Right lobe of liver (tissue), 6 donors: ENCODE measurements around the gene UCHL3. TPM values are rescaled to one million over a fixed set of nuclear protein-coding genes. Genes with fewer than 3 reads are reported as not detected.

Source experiments
- ATAC-seq, 4 donors: fragments of 200-7000 bp; cut with Tn5 transposase; one replicate each; pipeline ENCODE4 v1.9.1; 2020; ENCODE audit warnings: mild to moderate bottlenecking in 4 of 4, moderate library complexity in 4 of 4
- DNase-seq, 3 donors: peaks; one replicate each; pipeline ENCODE4 v3.0.0-alpha.2; 2020
- H3K27ac ChIP-seq, 3 donors: fragments of 200-600 bp; one replicate each; pipeline ENCODE4 v1.8.0; 2022
- H3K27me3 ChIP-seq, 2 donors: fragments of 200-600 bp; one replicate each; pipeline ENCODE4 v1.8.0; 2022
- H3K36me3 ChIP-seq, 4 donors: fragments of 200-600 bp; sonication (generic) in 1 of 4; one replicate each; pipeline versions ENCODE4 v1.5.1 to v1.8.0; 2017 to 2022; ENCODE audit warnings: control low read depth in 1 of 4
- H3K4me1 ChIP-seq, 4 donors: fragments of 200-600 bp; sonication (generic) in 1 of 4; one replicate each; pipeline versions ENCODE4 v1.5.1 to v1.8.0; 2017 to 2022; ENCODE audit warnings: control low read depth in 1 of 4
- H3K4me3 ChIP-seq, 3 donors: fragments of 200-600 bp; one replicate each; pipeline ENCODE4 v1.8.0; 2022
- H3K9me3 ChIP-seq, 4 donors: fragments of 200-600 bp; sonication (generic) in 1 of 4; one replicate each; pipeline versions ENCODE4 v1.5.1 to v1.8.0; 2017 to 2022; ENCODE audit warnings: control low read depth in 1 of 4
- CTCF ChIP-seq, 4 donors: fragments of 200-600 bp in 3 of 4; fragments of 450-650 bp in 1 of 4; IDR thresholded peaks; one replicate each; pipeline versions ENCODE4 v1.5.1 to v1.8.0; 2016 to 2022; ENCODE audit warnings: antibody characterized with exemption in 4 of 4, mild to moderate bottlenecking in 2 of 4
- POLR2A ChIP-seq: fragments of 450-650 bp; IDR thresholded peaks from one replicate; pipeline ENCODE4 v1.6.1; 2017; ENCODE audit warnings: antibody characterized with exemption, mild to moderate bottlenecking
- WGBS: methylation state at CpG from one replicate; pipeline ENCODE4 v1.1.6; 2018; ENCODE audit warnings: low coverage, low lambda C conversion rate; ENCODE audit not compliant: insufficient coverage; ENCODE audit errors: missing lambda C conversion rate; 5-methylcytosine and 5-hydroxymethylcytosine counted together
- intact Hi-C, 2 donors: fragments of 100-400 bp; cut with DNase I; formaldehyde crosslinking; loops; one replicate each; pipeline versions ENCODE4 v1.11.2 to v1.14.1; 2022
- long read RNA-seq: library from polyadenylated mRNA; unstranded; transcript quantifications from one replicate; pipeline ENCODE4 v2.0.0, GENCODE V29; 2019
- total RNA-seq, 6 experiments: library from RNA; depleted of rRNA in 2 of 6; stranded (reverse); fragments of >200 nt in 2 of 6; fragmentation: NEBNext Ultra II Directional in 3 of 6; extraction: Animal tissue kit (Norgen Biotek cat#: 25700) in 3 of 6; gene quantifications; one replicate each; pipeline versions ENCODE4 v1.1.0 to v1.2.4, GENCODE V29; 2016 to 2023
- donor health status: DM: no; HTN: yes; CAD: no.
- donor health status: DM: no; HTN: no; CAD: no.
- donor health status: DM: no; HTN: no; CAD: no.
- donor health status: DM: no; HTN: yes; CAD: no.
- donor health status: DM: no; HTN: yes; CAD: no.

Gene UCHL3
- total RNA-seq = 10 to 100 TPM; 14.8 to 33.9 (median 21.9) TPM
- long read RNA-seq, partial matches to known transcripts = 1 of 3 reads
- long read RNA-seq, other reads (novel, unspliced or antisense) = 1 of 3 reads

- WGBS = under 1% methylated on average over 36 of the region's 74 CpGs
- TF ChIP-seq CTCF (IDR thresholded peaks at IDR 0.05) (peak; percentile 83 to 96 (median 88)), POLR2A (peak; percentile 74)
- no peaks in the 10 kb centered on the region for H3K27me3 ChIP-seq
- peak within 1 kb of the TSS; percentile 79 to 96 (median 95) for H3K27ac ChIP-seq
- no peaks in the 10 kb centered on the region for H3K36me3 ChIP-seq
- peak within 1 kb of the TSS; percentile 80 to 95 (median 93) for H3K4me3 ChIP-seq
- DNase-seq (peak; percentile 97), ATAC-seq (peak; percentile 95 to 98 (median 97))
- no peaks in the 10 kb centered on the region for H3K9me3 ChIP-seq
- intact Hi-C loops = loop anchor here in 1 of 2 donors (10.0 kb wide), 1 partner anchor 65 kb away; the partner anchor contains the start of gene TBC1D4
- H3K4me1 ChIP-seq = peaks cover 0 to 11% (median 3%) of the 10 kb centered on the region in 4 donors
These were observed at the start of gene UCHL3 for GRCh38 chr13:75549262-75550158. Gene UCHL3 (plus strand): TSS chr13:75549791. CDS start chr13:75549821, 30 bp downstream.

GRCh38 chr13:75505327-75505726 is 44.3 kb upstream of the UCHL3 start:
- 58% methylated on average over 3 of the region's 3 CpGs for WGBS
- intact Hi-C loops = no loop called here
- Histone ChIP-seq H3K27me3 (no peaks in the 10 kb centered on the region), H3K4me3 (no peak overlapping the region), H3K4me1 (no peaks in the 10 kb centered on the region), H3K27ac (no peak overlapping the region), H3K9me3 (no peaks in the 10 kb centered on the region), H3K36me3 (no peaks in the 10 kb centered on the region)
- ATAC-seq = peak in 1 of 4 donors; percentile 41
- DNase-seq = no peak
- TF ChIP-seq CTCF (IDR thresholded peaks at IDR 0.05) (no peak), POLR2A (no peak)

- intact Hi-C loops = no loop called here
- no peaks in the 10 kb centered on the region for H3K4me1 ChIP-seq
- no peak overlapping the region for H3K4me3 ChIP-seq
- 57% methylated on average over 1 of the region's 1 CpG for WGBS
- H3K27ac ChIP-seq = no peak overlapping the region
- no peak for DNase-seq
- TF ChIP-seq POLR2A = no peak
- no peak for TF ChIP-seq CTCF (IDR thresholded peaks at IDR 0.05)
- no peaks in the 10 kb centered on the region for H3K36me3 ChIP-seq
- no peaks in the 10 kb centered on the region for H3K27me3 ChIP-seq
- H3K9me3 ChIP-seq = no peaks in the 10 kb centered on the region
- no peak for ATAC-seq
These were observed 43.6 kb upstream of the UCHL3 start for GRCh38 chr13:75506018-75506417.

GRCh38 chr13:75507027-75508001 is 42.3 kb upstream of the UCHL3 start:
- TF ChIP-seq POLR2A = no peak
- no peak for TF ChIP-seq CTCF (IDR thresholded peaks at IDR 0.05)
- Histone ChIP-seq H3K27me3 (no peaks in the 10 kb centered on the region), H3K27ac (no peak overlapping the region), H3K9me3 (no peaks in the 10 kb centered on the region), H3K36me3 (no peaks in the 10 kb centered on the region), H3K4me3 (no peak overlapping the region), H3K4me1 (no peaks in the 10 kb centered on the region)
- intact Hi-C loops = no loop called here
- WGBS = 84% methylated on average over 6 of the region's 10 CpGs
- peak; percentile 11 to 39 (median 25) for ATAC-seq
- no peak for DNase-seq
